HG02571 (cell line): ENCODE results near the gene ITGB7.
"Not testable (repeated sequence)": the region's sequence is repeated elsewhere in the genome, so short reads cannot be mapped to it uniquely, and the experiment has no call there.

Source experiments
- ATAC-seq: cut with Tn5 transposase; IDR thresholded peaks from one replicate; pipeline ENCODE4 v1.9.1; 2021; ENCODE audit warnings: mild to moderate bottlenecking, moderate library complexity; ENCODE audit not compliant: unreplicated experiment

Gene ITGB7

DNA sequence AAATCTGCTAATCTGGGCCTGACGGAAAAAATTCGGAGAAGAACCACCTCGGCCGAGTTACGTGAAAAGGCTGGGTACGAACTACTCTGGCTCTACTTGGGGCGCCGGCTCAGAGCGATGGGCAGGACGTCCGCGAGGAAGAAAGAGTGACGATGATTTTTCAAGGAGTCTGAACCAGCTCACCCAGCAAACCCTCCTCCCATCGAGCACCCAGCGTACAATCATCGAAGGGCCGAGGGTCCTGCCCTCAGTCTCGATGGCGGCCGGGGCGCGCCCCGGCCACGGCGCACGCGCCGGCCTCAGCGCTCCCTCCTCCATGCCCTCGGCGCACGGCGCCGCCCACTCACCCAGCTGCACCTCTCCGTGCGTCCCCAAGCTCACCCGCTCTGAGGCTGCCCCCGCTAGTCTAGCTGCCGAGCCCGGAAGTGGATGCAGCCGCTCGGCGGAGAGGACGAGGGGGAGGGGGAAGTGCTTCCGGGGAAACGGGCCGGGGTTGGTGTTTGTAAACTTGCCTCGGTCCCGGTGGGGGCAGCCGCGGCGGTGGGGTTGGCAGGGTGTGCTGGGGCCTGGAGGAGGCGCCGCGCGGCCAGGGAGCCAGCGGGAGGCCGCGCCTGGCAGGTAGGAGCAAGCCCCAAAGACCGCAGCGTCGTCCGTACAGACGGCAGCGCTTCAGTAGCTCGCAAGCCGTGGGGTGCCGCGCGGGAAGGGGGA lies 26.7 kb downstream of the ITGB7 start, which contains the start of the genes CSAD and ZNF740:
TSS of gene CSAD (minus strand) at position 706 of the 711 bp plus-strand sequence. CDS start 7,455 bp downstream, outside the sequence.
TSS of gene ZNF740 (plus strand) at position 503 of the 711 bp plus-strand sequence. CDS start 1,262 bp downstream, outside the sequence.
- ATAC-seq, result peak; percentile 95

DNA sequence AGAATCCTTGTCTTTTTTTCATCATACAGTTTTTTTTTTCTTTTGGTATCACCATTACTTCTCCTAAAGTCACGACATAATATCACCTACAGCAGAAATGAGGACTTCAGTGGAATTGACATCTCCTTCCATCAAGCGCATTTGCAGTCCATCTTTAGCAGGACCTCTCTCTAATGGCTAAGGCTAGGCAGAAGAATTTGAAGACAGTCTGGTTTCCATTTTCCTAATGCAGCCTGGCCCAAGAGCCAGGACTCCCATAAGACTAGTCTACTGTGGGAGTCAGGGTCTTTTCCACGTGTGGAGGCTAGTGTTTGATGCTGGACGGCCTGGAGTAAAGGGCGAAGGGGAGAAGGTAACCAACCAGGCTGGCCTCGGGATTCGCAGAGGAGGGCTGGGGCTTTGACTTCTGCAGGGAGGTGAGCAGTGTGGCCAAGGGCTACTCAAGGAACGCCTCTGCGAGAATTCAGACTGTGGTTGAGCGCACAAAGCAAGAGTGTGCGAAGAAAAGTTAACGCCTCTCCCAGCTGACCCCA lies 27.3 kb downstream of the ITGB7 start:
- peak; percentile 5 for ATAC-seq

DNA sequence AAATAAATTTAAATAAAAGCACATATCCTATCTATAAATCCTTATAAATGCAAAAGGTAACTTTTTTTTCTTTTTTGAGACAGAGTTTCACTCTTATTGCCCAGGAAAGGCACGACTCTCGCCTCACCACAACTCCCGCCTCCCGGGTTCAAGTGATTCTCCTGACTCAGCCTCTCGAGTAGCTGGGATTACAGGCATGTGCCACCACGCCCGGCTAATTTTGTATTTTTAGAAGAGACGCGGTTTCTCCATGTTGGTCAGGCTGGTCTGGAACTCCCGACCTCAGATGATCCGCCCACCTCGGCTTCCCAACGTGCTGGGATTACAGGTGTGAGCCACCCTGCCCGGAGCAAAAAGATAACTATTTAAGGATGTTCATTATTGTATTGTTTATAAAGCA lies 28.2 kb downstream of the ITGB7 start:
- ATAC-seq, result not testable (repeated sequence)

DNA sequence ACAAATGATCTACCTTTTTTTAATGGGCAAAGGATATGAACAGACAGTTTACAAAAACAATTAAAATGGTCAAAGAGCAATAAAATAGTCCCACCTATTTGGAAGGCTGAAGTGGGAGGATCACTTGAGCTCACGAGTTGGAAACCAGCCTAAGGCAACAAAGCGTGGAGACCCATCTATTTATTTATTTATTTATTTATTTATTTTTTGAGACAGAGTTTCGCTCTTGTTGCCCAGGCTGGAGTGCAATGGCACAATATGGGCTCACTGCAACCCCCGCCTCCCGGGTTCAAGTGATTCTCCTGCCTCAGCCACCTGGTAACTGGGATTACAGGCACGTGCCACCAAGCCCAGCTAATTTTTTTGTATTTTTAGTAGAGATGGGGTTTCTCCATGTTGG lies 29.6 kb downstream of the ITGB7 start:
- ATAC-seq, result not testable (repeated sequence)

DNA sequence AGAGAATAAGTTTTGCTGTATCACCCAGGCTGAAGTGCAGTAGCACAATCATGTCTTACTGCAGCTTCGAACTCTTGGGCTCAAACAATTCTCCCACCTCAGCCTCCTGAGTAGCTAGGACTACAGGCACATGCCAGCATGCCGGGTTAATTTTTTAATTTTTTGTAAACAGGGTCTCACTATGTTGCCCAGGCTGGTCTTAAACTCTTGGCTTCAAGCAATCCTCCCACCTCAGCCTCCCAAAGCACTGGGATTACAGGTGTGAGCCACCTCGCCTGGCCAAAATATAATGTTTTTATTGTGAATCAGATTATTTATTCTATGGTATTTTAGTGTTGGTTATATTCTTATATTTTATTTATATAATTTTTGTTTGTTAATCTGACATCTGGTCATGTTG lies 30.3 kb downstream of the ITGB7 start:
- ATAC-seq, result no peak

DNA sequence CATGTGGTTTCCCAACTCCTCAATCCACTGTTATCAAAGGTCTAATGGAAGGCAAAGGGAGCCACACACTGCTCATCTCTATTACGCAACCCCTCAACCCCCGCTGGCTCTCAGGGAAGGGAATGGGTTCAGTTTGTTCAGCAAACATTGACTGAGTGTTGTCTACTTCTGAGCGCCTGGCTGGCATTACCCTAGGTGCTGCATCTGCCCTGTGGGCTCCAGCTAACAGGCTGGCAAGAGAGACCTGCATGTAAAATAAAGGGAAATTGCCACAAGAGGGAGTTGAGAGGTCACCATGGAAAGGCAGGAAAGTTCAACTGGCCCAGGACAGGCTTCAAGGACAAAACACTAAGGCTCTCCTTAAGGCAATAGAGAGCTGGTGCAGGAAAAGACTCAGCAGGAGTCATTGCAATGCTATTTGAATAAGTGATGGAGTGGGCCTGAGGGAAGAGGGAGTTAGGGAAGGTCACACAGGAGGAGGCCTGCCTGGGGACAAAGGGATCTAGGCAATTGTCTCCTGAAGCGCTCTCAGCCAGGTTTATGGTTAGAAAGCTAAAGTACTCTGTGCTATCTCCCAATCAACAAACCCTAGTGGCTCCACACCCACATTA lies 32.1 kb downstream of the ITGB7 start:
- no peak for ATAC-seq

DNA sequence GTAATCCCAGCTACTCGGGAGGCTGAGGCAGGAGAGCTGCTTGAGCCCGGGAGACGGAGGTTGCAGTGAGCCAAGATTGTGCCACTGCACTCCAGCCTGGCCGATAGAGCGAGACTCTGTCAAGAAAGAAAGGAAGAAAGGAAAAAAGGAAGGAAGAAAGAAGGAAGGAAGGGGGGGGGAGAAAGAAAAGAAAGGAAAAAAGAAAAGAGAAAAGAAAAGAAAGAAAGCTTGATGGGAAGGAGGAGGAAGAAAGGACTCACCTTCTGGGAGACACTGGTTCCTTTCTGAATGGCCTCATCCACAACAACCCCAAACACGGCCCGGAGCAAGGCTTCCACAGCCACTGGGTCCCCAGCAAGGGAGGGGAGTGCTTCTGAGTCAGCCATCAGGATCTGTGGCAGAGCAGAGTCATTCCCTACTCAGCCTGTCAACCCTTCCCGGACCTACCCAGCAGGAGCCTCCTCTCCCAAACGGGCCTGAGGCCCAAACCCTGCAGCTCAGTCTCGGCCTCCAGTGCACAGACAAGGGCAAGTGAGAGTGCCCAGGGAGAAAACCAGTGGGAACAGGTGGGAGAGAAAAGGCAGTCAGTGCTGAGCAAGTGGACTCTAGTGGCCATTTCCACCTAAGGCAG lies 33.9 kb downstream of the ITGB7 start:
- ATAC-seq, result no peak

DNA sequence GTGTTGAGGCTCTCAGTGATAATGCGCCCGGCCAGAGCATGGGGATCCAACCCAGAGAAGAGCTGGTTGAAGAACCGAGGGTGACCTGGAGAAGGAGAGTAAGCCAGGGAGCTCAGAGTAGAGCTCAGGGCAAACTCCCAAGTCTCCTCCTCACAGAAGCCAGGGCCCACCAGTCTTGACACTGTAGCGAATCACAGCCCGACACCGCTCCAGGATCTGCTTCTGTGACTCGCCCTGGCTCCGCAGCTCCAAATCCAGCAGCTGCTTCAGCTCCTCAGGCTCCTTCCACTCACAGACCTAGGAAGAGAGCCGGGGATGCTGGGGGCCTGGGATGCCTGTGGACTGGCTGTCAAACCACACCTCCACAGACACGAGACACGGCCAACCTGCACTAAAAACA lies 34.7 kb downstream of the ITGB7 start:
- ATAC-seq, result no peak

DNA sequence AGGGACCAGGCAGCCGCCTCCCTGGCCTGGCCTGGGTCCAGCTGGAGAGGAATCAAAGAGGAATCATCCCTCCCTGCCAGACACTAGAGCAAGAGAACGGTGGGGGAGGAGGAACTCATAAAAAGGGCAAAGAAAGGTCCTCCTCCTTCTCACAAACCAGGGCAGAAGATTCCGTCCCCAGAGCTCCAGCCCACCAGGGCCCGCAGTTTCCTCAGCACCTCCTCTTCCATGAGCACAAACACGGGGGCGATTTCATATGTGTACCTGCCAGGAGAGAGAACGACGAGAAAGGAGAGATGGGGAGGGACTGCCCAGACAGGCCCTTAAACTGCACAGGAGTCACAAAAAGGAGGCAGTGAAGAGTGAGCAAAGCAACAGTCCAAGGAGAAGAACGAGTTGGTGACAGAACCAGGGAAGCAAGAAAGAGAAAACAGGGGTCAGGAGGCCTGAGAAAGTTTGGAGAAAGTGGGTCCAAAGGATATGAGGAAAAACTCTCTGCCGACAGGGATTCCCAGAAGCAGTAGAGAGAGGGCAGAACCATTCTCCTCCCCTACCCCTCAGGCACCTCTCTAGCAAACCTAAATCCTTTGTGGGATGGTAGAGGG lies 35.2 kb downstream of the ITGB7 start:
- no peak for ATAC-seq

DNA sequence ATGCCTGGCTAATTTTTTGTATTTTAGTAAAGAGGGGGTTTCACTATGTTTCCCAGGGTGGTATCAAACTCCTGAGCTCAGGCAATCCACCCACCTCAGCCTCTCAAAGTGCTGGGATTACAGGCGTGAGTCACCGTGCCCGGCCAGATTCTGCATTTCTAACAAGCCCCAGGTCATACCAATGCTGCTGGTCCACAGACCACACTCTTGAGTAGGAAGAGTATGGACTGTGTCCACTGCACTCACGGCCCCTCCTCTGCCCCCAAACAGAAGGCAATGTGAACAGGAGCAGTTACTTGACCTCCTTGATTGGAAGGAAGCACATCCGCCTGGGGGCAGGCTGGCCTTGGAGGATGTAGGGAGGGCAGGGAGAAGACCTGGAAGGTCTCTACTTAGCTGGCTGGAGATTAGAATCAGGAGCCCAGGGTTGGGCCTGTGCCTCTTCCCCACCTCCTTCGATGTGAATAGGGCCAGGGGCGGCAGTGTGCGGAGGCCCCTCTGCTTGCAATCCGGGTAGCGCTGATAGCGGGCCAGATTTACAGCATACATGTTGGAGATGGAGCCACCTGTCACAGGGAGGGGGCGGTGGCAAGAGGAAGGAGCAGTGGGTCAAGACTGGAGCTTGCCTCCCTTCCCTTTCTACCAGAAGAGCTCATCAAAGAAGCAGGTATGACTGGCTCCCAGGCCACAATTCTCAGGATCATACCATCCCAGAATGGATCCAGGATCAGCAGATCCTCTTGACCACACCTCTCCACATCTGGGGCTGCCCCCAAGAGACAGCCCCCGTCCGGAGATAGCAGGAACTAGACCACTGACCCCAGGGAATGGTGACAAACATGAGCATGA lies 36.0 kb downstream of the ITGB7 start:
- no peak for ATAC-seq

DNA sequence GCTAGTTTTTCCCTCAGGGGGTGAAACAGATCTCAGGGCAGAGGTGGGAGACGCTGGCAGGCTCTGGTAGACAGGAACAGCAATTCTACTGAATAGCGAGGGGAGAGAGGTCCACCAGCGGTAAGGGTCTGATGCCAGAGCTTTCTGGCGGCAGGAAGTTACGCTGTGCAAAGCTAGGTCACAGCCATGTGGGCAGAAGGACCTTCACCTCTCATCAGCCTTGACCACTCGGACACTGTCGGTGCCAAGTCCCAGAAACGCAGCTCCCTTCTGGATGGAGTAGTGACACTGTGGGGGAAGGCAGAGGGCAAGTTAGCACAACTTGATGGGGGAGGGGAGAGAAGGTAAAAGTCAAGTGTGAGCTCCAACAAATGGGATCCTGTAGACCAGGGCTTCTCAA lies 36.8 kb downstream of the ITGB7 start:
- no peak for ATAC-seq

DNA sequence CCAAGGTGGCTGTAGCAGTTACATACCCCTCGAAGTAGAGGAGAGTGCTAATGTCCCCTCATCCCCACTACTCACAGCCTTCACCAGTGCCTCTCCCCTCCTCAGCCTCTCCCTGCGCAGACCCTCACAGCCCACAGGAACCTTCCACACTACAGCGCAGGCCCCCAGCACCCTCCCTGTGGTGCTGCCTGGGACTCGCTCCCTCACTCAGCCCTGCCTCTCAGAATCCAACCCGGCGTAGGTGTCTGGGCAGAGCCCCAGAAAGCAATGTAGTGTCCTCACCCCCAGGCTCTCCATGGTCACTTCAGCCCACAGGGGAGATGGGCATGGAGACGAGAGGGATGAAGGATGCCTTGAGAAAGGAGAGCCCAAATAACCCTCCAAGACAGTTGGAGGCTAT lies 37.4 kb downstream of the ITGB7 start:
- no peak for ATAC-seq

DNA sequence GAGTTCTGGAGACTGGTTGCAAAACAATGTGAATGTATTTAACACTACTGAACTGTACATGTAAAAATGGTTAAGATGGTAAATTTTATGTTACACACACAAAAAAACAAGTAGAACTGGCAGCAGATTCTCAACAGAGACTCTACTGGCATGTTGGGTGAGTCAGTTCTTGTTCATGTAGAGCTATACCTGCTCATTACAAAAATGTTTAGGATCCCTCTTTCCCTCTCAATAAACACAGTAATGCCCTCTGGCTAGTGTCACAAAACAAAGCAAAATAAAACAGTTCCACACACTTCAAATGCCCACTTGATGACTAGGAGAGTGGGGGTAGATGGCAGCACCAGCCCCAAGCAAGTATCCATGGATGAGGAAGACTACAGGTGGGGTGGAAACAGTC lies 40.2 kb downstream of the ITGB7 start:
- ATAC-seq, result no peak

DNA sequence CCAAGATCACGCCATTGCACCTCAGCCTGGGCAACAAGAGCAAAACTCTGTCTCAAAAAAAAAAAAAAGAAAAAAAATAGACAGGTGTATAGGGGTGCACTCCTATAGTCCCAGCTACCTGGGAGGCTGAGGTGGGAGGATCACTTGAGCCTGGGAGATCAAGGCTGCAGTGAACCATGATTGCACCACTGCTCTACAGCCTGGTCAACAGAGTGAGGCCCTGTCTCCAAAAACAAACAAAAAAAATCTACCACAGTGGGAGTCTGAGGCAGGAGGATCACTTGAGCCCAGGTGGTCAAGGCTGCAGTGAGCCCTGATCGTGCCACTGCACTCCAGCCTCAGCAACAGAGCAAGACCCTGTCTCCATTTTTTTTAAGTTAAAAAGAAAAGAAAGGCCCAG lies 44.0 kb downstream of the ITGB7 start:
- ATAC-seq, result not testable (repeated sequence)

DNA sequence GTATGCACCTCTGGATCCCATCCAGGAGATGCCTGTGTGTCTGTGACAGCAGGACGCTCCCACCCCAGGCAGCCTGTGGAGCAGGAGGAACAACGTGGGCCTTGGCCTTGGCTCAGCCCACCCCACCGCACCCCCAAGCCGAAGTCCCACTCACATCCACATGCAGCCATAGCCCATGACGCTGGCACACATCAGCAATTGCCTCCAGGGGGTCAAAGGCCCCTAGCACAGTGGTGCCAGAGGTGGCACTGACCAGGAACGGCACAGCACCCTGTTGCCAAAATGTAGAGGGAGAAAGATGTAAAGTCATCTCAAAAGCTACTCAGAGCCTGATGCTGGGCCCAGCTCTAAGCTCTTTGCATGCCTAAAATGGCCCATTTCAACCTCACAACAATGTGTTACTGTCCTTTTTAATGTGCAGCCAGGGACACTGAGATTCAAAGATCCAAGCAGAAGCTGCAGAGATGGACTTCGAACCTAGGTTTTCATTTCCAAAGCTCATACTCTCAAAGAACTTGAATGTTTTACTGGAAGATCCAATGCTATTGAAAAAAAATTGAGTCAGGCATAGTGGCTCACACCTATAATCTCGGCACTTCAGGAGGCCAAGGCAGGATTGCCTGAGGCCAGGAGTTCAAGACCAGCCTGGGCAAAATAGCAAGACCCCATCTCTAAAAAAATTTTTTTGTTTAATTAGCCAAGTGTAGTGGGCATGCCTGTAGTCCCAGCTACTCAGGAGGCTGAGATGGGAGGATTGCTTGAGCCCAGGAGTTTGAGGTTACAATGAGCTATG lies 45.7 kb downstream of the ITGB7 start:
- no peak for ATAC-seq

DNA sequence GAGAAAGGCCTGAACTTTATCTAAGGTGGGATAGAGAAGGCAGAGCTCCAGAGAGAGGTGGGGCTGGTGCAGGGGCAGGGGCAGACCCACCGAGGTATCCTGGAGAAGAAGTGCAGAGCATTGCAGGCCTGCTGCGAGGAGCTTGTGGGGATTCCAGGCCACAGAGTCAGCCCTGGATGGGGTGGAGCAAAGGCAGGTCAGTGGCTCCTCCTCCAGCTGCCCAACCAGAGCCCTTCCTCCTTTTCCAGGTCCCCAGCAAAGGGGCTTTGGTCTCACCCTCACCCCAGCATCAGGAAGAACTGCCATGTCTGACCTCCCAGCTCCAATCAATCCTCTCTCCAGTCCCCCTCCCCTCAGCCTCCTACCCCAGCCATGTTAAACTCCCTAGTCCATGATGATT lies 46.4 kb downstream of the ITGB7 start:
- ATAC-seq, result no peak

DNA sequence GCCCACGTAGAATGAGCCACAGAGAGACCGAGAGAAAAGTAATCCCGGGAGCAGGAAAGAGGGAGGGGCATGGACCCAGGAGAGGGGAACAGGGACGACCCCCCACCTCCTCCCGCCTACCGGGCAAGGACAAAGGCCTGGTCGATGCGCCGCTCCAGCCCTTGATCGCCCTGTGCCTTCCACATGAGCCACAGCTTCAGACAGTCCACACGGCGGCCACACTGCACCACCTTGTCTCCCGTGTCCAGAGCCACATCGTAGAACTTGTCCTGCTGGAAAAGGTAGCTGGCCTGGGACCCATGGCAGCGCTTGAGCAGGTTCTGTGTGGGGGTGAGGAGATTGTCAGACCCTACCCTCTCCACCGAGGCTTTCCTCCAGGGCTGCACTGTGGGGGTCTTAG lies 47.1 kb downstream of the ITGB7 start:
- no peak for ATAC-seq

DNA sequence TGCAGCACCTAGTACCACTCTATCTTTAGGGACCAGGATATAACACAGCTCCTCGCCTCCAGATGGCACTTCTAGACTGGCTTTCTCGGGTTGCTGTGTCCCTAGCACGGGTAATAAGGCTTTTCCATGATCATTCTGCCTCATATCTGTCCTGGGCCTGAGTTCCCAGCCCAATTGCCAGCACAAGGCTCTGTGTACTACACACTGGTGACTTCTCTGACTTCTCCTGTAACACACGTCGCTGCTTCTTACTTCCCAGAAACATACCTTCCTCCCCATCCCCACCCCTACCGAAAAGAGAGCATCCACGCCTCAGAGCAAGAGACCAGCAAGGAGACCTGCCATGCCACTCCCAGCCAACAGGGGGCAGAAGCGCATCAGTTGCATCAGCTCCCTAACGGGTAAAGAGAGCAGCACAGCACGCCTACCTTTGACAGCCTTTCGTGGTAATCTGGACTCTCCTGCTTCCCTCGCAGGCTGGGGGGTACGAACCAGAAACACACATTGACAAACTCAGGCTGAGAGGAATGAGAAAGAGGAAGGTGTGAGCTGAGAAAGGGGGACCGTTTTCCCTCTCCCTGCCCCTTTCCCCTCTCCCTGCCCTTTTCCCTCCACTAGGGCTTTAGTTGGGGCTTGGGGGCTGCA lies 47.7 kb downstream of the ITGB7 start:
- ATAC-seq, result no peak

DNA sequence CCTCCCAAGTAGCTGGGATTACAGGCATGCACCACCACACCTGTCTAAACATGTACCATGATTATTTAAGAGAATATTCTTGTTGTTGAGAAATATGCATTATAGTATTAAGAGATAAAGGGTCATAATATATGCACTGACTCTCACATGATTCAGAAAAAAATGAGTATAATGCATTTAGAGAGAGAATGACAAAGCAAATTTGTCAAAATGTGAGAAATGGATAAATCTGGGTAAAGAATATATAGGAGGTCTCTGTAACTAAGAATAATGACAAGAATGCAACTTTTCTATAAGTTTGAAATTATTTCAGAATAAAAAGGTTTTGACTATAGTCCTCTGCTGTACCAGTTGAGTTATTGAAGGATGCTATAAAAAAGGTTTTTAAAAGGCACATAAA lies 54.7 kb downstream of the ITGB7 start:
- no peak for ATAC-seq
